LNCAP (cell line): Measurements from ENCODE around the gene GLCE.

Experiments
- CTCF ChIP-seq: fragments of 450-650 bp; IDR thresholded peaks from 2 replicates; pipeline ENCODE4 v1.5.1; 2017; ENCODE audit warnings: mild to moderate bottlenecking

The GLCE gene

GRCh38 chr15:69282104-69282743, 121.8 kb downstream of the GLCE start:
- no peak for TF ChIP-seq CTCF

GRCh38 chr15:69285834-69286233, 125.4 kb downstream of the GLCE start:
- TF ChIP-seq CTCF: no peak

GRCh38 chr15:69288011-69288410, 127.6 kb downstream of the GLCE start:
- TF ChIP-seq CTCF: no peak

GRCh38 chr15:69288531-69289341, 128.3 kb downstream of the GLCE start:
- TF ChIP-seq CTCF: no peak

GRCh38 chr15:69289342-69290146, 129.1 kb downstream of the GLCE start:
- no peak for TF ChIP-seq CTCF

- TF ChIP-seq CTCF: no peak
Measured at GRCh38 chr15:69290346-69291164, 130.1 kb downstream of the GLCE start.
